ENCODE measurements around the gene RAB24.

GRCh38 chr5:177293819-177294581 is 9.5 kb downstream of the RAB24 start:
- no peak for TF ChIP-seq CTCF (IDR thresholded peaks at IDR 0.05; ENCODE audit: insufficient read depth, low read length, poor library complexity, severe bottlenecking)
- no peak for TF ChIP-seq EZH2phosphoT487 (conservative IDR thresholded peaks at IDR 0.05; ENCODE audit: low read length)

Data from SU-DHL-6 (cell line).